GM23338 (cell line): ENCODE measurements around the gene KCNQ5. TPM values are rescaled to one million over a fixed set of nuclear protein-coding genes. Genes with fewer than 3 reads are reported as not detected.

ENCODE experiments used
- ATAC-seq: fragments of 200-7000 bp; cut with Tn5 transposase; 3 replicates; pipeline ENCODE4 v1.9.1; 2020
- DNase-seq: peaks from one replicate; pipeline ENCODE4 v3.0.0-alpha.2; 2015; ENCODE audit warnings: low spot score
- H2AFZ ChIP-seq: fragments of 200-600 bp; sonication (generic); 2 replicates; pipeline ENCODE4 v1.8.0; 2016; ENCODE audit warnings: antibody characterized with exemption, mild to moderate bottlenecking, moderate library complexity
- H3F3A ChIP-seq: fragments of 200-600 bp; sonication (generic); replicated peaks from 2 replicates; pipeline ENCODE4 v1.8.0; 2017; ENCODE audit warnings: antibody characterized with exemption, mixed run types, low read depth
- H3K27ac ChIP-seq: fragments of 200-600 bp; sonication (generic); 2 replicates; pipeline ENCODE4 v1.6.1; 2016; ENCODE audit warnings: low read depth
- H3K27me3 ChIP-seq: fragments of 200-600 bp; sonication (generic); 2 replicates; pipeline ENCODE4 v1.8.0; 2016; ENCODE audit warnings: mild to moderate bottlenecking, mixed run types, moderate library complexity; ENCODE audit not compliant: insufficient read depth
- H3K36me3 ChIP-seq: fragments of 200-600 bp; sonication (generic); 2 replicates; pipeline ENCODE4 v1.8.0; 2016; ENCODE audit warnings: mild to moderate bottlenecking; ENCODE audit not compliant: insufficient read depth
- H3K4me1 ChIP-seq: fragments of 200-600 bp; sonication (generic); 2 replicates; pipeline ENCODE4 v1.8.0; 2016; ENCODE audit warnings: mild to moderate bottlenecking, moderate library complexity; ENCODE audit not compliant: insufficient read depth
- H3K4me2 ChIP-seq: fragments of 200-600 bp; sonication (generic); 2 replicates; pipeline ENCODE4 v1.7.1; 2017; ENCODE audit warnings: mixed run types
- H3K4me3 ChIP-seq: fragments of 200-600 bp; sonication (generic); 2 replicates; pipeline ENCODE4 v1.6.1; 2016; ENCODE audit warnings: mixed run types
- H3K79me2 ChIP-seq: fragments of 200-600 bp; sonication (generic); replicated peaks from 2 replicates; pipeline ENCODE4 v1.8.0; 2017; ENCODE audit warnings: mild to moderate bottlenecking; ENCODE audit not compliant: insufficient read depth
- H3K9me2 ChIP-seq: fragments of 200-600 bp; sonication (generic); 2 replicates; pipeline ENCODE4 v1.8.0; 2017; ENCODE audit not compliant: insufficient read depth
- H4K20me1 ChIP-seq: fragments of 200-600 bp; sonication (generic); replicated peaks from 2 replicates; pipeline ENCODE4 v1.8.0; 2017; ENCODE audit warnings: mild to moderate bottlenecking; ENCODE audit not compliant: insufficient read depth
- H3K27ac Mint-ChIP-seq: 2 replicates; pipeline ENCODE4 v1.8.0; 2020; ENCODE audit warnings: inconsistent platforms, mild to moderate bottlenecking, moderate library complexity, mixed read lengths
- H3K27me3 Mint-ChIP-seq: 3 replicates; pipeline ENCODE4 v1.8.0; 2022; ENCODE audit warnings: low read depth, mild to moderate bottlenecking, moderate library complexity, mixed read lengths, inconsistent platforms; ENCODE audit not compliant: insufficient read depth, poor library complexity
- H3K36me3 Mint-ChIP-seq: 3 replicates; pipeline ENCODE4 v1.8.0; 2021; ENCODE audit warnings: low read depth, mild to moderate bottlenecking, inconsistent platforms, moderate library complexity, mixed read lengths
- H3K4me1 Mint-ChIP-seq: 3 replicates; pipeline ENCODE4 v1.8.0; 2020; ENCODE audit warnings: mild to moderate bottlenecking, inconsistent platforms, mixed read lengths
- H3K4me3 Mint-ChIP-seq: 3 replicates; pipeline ENCODE4 v1.8.0; 2021; ENCODE audit warnings: moderate library complexity, mild to moderate bottlenecking, inconsistent platforms, mixed read lengths
- H3K9me3 Mint-ChIP-seq: 3 replicates; pipeline ENCODE4 v1.8.0; 2020; ENCODE audit warnings: moderate library complexity, mild to moderate bottlenecking, inconsistent platforms, mixed read lengths
- NANOG ChIP-seq: IDR thresholded peaks from 2 replicates; pipeline ENCODE4 v1.6.1; 2016; ENCODE audit warnings: antibody characterized with exemption, borderline replicate concordance
- ZNF114 ChIP-seq: fragments of 250-450 bp; sonication (Bioruptor Pico); IDR thresholded peaks from 2 replicates; pipeline ENCODE4 v1.5.0; 2020; ENCODE audit warnings: mild to moderate bottlenecking, moderate library complexity
- polyA plus RNA-seq: library from polyadenylated mRNA; unstranded; fragments of >200 nt; fragmentation: Nextera tagmentation; extraction: Ambion mirVana; gene quantifications from 2 replicates; pipeline ENCODE4 v1.2.1, GENCODE V29; 2016
- total RNA-seq: library from RNA; depleted of rRNA; stranded (reverse); fragments of >200 nt; shearing (Covaris generic); gene quantifications from 2 replicates; pipeline ENCODE4 v1.2.3, GENCODE V29; 2014
- TF ChIP-seq, protein P1 (sequence below): fragments of 250-450 bp; sonication (Bioruptor Pico); IDR thresholded peaks from 2 replicates; pipeline ENCODE4 v1.5.0; 2020; ENCODE audit warnings: mild to moderate bottlenecking, moderate library complexity

KCNQ5 gene
- total and polyA plus RNA-seq, 2 experiments from 2014 or later: 0.68 to 0.87 TPM

DNA sequence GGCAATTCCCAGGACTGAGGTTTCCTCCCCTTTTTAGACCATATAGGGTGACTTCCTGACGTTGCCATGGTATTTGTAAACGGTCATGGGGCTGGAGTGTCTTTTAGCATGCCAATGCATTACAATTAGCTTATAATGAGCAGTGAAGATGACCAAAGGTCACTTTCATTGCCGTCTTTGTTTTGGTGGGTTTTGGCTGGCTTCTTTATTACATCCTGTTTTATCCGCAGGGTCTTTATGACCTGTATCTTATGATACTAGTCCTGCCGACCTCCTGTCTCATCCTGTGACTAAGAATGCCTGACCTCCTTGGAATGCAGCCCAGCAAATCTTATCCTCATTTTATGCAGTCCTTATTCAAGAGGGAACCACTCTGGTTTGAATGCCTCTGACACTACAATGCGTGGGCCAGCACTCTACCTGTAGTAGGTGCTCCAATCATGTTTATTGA, 190.1 kb downstream of the KCNQ5 start (continued):
- TF ChIP-seq, protein P1, sequence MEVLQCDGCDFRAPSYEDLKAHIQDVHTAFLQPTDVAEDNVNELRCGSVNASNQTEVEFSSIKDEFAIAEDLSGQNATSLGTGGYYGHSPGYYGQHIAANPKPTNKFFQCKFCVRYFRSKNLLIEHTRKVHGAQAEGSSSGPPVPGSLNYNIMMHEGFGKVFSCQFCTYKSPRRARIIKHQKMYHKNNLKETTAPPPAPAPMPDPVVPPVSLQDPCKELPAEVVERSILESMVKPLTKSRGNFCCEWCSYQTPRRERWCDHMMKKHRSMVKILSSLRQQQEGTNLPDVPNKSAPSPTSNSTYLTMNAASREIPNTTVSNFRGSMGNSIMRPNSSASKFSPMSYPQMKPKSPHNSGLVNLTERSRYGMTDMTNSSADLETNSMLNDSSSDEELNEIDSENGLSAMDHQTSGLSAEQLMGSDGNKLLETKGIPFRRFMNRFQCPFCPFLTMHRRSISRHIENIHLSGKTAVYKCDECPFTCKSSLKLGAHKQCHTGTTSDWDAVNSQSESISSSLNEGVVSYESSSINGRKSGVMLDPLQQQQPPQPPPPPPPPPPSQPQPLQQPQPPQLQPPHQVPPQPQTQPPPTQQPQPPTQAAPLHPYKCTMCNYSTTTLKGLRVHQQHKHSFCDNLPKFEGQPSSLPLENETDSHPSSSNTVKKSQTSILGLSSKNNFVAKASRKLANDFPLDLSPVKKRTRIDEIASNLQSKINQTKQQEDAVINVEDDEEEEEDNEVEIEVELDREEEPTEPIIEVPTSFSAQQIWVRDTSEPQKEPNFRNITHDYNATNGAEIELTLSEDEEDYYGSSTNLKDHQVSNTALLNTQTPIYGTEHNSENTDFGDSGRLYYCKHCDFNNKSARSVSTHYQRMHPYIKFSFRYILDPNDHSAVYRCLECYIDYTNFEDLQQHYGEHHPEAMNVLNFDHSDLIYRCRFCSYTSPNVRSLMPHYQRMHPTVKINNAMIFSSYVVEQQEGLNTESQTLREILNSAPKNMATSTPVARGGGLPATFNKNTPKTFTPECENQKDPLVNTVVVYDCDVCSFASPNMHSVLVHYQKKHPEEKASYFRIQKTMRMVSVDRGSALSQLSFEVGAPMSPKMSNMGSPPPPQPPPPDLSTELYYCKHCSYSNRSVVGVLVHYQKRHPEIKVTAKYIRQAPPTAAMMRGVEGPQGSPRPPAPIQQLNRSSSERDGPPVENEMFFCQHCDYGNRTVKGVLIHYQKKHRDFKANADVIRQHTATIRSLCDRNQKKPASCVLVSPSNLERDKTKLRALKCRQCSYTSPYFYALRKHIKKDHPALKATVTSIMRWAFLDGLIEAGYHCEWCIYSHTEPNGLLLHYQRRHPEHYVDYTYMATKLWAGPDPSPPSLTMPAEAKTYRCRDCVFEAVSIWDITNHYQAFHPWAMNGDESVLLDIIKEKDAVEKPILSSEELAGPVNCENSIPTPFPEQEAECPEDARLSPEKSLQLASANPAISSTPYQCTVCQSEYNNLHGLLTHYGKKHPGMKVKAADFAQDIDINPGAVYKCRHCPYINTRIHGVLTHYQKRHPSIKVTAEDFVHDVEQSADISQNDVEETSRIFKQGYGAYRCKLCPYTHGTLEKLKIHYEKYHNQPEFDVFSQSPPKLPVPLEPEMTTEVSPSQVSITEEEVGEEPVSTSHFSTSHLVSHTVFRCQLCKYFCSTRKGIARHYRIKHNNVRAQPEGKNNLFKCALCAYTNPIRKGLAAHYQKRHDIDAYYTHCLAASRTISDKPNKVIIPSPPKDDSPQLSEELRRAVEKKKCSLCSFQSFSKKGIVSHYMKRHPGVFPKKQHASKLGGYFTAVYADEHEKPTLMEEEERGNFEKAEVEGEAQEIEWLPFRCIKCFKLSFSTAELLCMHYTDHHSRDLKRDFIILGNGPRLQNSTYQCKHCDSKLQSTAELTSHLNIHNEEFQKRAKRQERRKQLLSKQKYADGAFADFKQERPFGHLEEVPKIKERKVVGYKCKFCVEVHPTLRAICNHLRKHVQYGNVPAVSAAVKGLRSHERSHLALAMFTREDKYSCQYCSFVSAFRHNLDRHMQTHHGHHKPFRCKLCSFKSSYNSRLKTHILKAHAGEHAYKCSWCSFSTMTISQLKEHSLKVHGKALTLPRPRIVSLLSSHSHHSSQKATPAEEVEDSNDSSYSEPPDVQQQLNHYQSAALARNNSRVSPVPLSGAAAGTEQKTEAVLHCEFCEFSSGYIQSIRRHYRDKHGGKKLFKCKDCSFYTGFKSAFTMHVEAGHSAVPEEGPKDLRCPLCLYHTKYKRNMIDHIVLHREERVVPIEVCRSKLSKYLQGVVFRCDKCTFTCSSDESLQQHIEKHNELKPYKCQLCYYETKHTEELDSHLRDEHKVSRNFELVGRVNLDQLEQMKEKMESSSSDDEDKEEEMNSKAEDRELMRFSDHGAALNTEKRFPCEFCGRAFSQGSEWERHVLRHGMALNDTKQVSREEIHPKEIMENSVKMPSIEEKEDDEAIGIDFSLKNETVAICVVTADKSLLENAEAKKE (CRISPR knock-in tag): 0 out of 2 replicates have a peak, but pooled peaks have one; percentile 7

DNA sequence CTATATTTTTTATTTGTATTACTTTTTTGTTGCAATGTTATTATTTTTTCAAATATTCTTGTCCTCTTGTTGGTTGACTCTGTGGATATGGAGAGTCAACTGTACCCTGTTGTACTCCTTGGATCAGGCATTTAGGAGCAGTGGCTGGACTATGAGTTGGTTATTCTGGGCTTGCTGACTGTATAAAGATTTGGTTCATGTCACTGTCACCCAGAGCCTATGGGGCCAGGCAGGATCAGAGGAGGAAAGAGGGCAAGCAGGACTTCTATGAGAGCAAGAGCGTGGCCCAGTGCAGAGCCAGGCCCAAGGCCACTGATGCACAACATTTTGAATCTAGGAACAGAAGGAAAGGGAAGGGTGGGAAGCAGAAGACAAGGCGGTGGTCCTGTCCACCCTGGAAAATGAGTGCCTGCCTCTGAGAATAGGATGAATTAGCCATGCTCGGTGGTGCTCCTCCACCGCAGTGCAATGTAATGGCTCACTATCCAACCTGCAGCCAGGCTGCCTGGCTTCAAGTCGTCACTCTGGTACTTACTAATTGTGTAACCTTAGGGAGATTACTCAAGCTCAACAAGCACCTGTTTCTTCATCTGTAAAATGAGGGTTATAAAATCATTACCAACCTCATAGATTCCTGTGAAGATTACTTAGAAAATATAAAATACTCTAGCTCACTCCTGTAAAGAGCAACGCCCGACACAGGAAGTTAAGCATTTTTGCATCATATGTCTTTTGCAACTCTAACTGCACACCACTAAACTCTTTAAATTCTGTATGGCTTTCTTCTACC, 192.1 kb downstream of the KCNQ5 start:
- Histone ChIP-seq H3K79me2 (no peaks in the 10 kb centered on the region), H4K20me1 (no peaks in the 10 kb centered on the region), H3K27ac (no peak overlapping the region), H2AFZ (no peak overlapping the region), H3K4me1 (peaks cover 10% of the 10 kb centered on the region), H3F3A (no peaks in the 10 kb centered on the region), H3K36me3 (no peaks in the 10 kb centered on the region), H3K27me3 (no peaks in the 10 kb centered on the region), H3K4me2 (no peak overlapping the region), H3K9me2 (no peaks in the 10 kb centered on the region), H3K4me3 (no peak overlapping the region)
- DNase-seq (no peak), ATAC-seq (no peak)
- H3K36me3 Mint-ChIP-seq: no peaks in the 10 kb centered on the region
- peak overlapping the region; percentile 70; the same call in 1 of the 2 replicates for H3K27ac Mint-ChIP-seq
- peaks cover 13% of the 10 kb centered on the region for H3K4me1 Mint-ChIP-seq
- no peak overlapping the region for H3K4me3 Mint-ChIP-seq
- TF ChIP-seq NANOG (no peak), ZNF114 (CRISPR knock-in tag) (no peak)
- H3K27me3 Mint-ChIP-seq: peaks cover 2% of the 10 kb centered on the region
- H3K9me3 Mint-ChIP-seq: no peaks in the 10 kb centered on the region
